ENCODE results near the gene GPX3.
A peak's percentile ranks its signal among the peaks of the same experiment; 100 is the strongest.

GPX3 gene

GRCh38 chr5:151077419-151077818 lies 57.0 kb downstream of the GPX3 start:
- no peak overlapping the region for H3K27ac ChIP-seq (ENCODE audit: low read depth, low read length)
- peaks cover 16% of the 10 kb centered on the region for H3K36me3 ChIP-seq (ENCODE audit: insufficient read depth, low read length)
- peaks cover 76% of the 10 kb centered on the region for H3K79me2 ChIP-seq (ENCODE audit: control insufficient read depth, insufficient read depth, low read length, unreplicated experiment)
- no peak overlapping the region for H2AFZ ChIP-seq (ENCODE audit: low read length, unreplicated experiment)
- H3K4me1 ChIP-seq (ENCODE audit: control insufficient read depth, insufficient read depth, low read length, unreplicated experiment), result peaks cover 59% of the 10 kb centered on the region
- no peaks in the 10 kb centered on the region for H3K27me3 ChIP-seq (ENCODE audit: insufficient read depth, low read length)
- no peak overlapping the region for H3K4me3 ChIP-seq (ENCODE audit: low read depth, low read length)

GRCh38 chr5:151077967-151078366 lies 57.6 kb downstream of the GPX3 start:
- Histone ChIP-seq H3K4me1 (ENCODE audit: control insufficient read depth, insufficient read depth, low read length, unreplicated experiment) (peaks cover 59% of the 10 kb centered on the region), H3K79me2 (ENCODE audit: control insufficient read depth, insufficient read depth, low read length, unreplicated experiment) (peaks cover 73% of the 10 kb centered on the region), H3K36me3 (ENCODE audit: insufficient read depth, low read length) (peaks cover 16% of the 10 kb centered on the region), H2AFZ (ENCODE audit: low read length, unreplicated experiment) (no peak overlapping the region), H3K27me3 (ENCODE audit: insufficient read depth, low read length) (no peaks in the 10 kb centered on the region), H3K4me3 (ENCODE audit: low read depth, low read length) (0 out of 2 replicates have a peak overlapping the region, but pooled peaks have one; percentile 13), H3K27ac (ENCODE audit: low read depth, low read length) (no peak overlapping the region)

Data from ACC112 (cell line).